GM10847 (cell line): ENCODE measurements around the gene CZIB.

Experiments
- POLR2A ChIP-seq: IDR thresholded peaks from 2 replicates; pipeline ENCODE4 v1.6.1; 2011; ENCODE audit not compliant: insufficient read length; ENCODE audit errors: extremely low read depth

CZIB gene

DNA sequence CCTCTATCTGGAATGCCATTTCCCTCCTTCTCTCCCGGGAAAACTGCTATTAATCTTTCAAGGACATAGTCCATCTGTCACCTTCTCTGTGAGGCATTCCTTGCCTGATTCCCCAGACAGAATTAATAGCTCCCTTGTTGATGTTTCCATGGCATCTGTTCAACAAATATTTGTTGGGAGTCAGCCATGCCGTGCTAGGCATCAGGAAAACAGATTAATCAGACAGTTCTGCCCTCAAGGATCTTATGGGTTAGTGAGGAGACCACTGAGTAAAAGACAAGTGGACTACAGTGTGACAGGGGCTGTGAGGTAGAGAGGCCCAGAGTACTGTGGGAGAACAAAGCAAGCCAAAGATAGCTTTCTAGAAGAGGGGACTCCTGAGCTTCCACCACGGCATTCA lies 29.3 kb upstream of the CZIB start:
- TF ChIP-seq POLR2A, result no peak

- no peak for TF ChIP-seq POLR2A
Measured at GRCh38 chr1:53246261-53247134, 26.1 kb upstream of the CZIB start.

GRCh38 chr1:53244141-53244540 lies 23.7 kb upstream of the CZIB start:
- TF ChIP-seq POLR2A, result no peak

GRCh38 chr1:53242381-53242780 lies 21.9 kb upstream of the CZIB start:
- TF ChIP-seq POLR2A, result no peak

GRCh38 chr1:53241828-53242227 lies 21.4 kb upstream of the CZIB start:
- TF ChIP-seq POLR2A, result no peak

DNA sequence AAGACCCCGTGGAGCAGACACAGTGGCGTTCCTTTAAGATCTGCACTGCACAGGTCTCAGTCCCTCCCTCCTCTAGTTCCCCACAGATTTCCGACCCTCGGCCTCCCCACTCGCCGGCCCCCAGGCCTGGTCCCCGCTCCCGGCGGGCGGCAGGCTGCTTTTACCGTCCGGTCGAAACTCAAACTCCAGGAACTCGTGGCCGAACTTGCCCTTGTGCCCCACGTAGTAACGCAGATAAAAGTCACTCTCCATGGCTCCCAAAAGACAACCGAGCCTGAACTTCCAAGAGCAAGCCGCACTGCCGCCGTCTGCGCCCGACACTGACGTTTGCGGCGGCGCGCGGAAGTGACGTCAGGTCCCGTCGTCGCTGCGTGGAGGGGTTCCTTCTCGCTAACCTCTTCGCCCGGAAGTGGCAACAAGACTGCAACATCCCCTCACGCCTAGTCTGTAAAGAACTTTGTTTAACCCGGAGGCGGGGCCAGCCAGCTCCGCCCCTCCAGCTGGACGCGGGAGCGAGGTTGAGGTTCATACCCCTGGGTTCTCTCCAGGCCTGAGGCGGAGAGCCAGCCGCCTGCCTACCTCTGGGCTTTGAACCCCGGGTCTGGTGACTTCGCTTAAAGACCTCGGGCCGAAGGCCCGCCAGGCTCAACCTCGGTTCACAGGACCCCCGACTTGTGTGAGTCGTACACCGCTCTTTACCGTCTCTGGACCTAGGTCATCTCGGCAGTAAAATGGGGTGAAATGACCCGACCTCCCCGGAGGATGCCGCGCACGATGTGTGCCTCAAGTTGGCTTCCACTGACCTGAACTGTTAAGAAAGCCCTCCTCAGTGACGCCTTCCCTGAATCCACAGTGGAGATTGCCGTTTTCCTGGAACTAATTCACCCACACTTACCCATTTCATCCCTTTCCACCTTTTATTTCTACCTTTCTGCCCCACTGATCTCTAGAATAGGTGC lies 18.0 kb upstream of the CZIB start, which contains the start of gene MAGOH:
Gene MAGOH (minus strand): TSS at position 322 of the 959 bp plus-strand sequence. CDS start 70 bp downstream, at position 252.
- peak; percentile 70 for TF ChIP-seq POLR2A

DNA sequence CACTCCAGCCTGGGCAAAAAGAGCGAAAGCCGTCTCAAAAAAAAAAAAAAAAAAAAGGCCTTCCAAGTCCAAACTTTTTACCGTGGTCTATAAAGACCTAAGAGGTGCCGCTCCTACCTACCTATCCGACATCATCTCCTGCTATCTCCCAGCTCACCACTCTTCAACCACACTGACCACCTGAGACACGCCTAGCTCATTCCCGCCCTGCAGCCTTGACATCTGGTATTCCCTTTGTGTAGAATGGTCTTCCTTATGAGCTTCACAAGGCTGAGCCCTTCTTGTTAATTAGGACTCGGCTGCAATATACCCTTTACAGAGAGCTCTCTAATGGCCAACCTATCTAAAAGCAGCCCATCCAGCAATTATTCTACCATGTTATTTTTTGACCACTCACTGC lies 17.2 kb upstream of the CZIB start:
- no peak for TF ChIP-seq POLR2A

DNA sequence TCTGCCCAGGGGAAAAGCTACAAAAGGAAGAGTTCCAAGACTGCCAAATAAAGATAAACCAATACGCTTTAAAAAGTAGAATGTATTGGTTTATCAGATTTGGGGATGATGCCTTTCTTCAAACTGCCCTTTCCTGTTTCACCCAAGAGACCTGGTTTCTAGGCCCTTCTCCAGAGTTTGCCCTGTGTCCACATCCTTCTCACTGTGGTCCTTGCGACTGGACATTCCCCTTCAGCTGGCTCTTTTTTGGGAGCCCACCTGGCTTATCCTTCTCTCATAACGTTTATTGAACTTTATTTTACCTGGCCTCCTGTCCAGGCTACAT lies 490 bp upstream of the CZIB start:
- no peak for TF ChIP-seq POLR2A

- TF ChIP-seq POLR2A, result no peak
Measured at GRCh38 chr1:53219711-53220110, 723 bp downstream of the CZIB start.

- no peak for TF ChIP-seq POLR2A
Measured at GRCh38 chr1:53218201-53218600, 2.2 kb downstream of the CZIB start.

GRCh38 chr1:53214376-53214940 lies 6.0 kb downstream of the CZIB start:
- no peak for TF ChIP-seq POLR2A

- no peak for TF ChIP-seq POLR2A
Measured at GRCh38 chr1:53210954-53211353, 9.5 kb downstream of the CZIB start.

- TF ChIP-seq POLR2A, result no peak
Measured at GRCh38 chr1:53210352-53210751, 10.1 kb downstream of the CZIB start.

- TF ChIP-seq POLR2A, result no peak
Measured at GRCh38 chr1:53207726-53208125, 12.7 kb downstream of the CZIB start.

- no peak for TF ChIP-seq POLR2A
Measured at GRCh38 chr1:53206735-53207379, 13.6 kb downstream of the CZIB start.
